ENCODE data around the gene ATF6.

DNA sequence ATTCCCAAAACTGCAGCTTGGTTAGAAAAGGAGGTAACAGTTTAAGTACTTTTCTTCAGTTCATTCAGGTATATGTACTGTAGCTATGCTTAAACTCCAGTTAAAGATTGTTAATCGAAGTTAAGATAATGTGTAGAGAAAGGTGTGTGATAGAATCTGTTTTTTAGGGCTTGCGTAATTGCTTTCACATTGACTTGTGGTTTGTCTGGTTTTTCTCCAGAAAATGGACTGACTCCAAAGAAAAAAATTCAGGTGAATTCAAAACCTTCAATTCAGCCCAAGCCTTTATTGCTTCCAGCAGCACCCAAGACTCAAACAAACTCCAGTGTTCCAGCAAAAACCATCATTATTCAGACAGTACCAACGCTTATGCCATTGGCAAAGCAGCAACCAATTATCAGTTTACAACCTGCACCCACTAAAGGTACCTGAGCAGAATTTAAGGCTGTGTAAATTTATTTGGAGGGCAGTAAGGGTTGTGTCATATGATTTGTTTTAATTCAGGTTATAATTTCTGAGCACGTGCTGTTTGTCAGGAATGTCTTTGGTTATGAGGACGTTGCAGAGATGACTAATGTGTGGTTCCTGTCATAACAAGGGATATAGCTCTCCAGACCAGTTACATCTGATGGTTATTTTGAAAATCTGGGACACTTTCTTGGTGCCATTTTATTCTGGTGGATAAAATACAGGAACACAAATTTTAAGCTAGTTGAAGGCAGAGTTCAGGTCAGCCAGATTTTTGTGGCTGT is 26.0 kb downstream of the ATF6 start:
- TF ChIP-seq POLR2AphosphoS5 (IDR thresholded peaks at IDR 0.05; ENCODE audit: borderline replicate concordance, low read depth, low read length) = no peak
- no peak for TF ChIP-seq EZH2 (IDR thresholded peaks at IDR 0.05)
